Mesenteric fat pad (tissue), 1 donor: ENCODE results near the gene PAPLN. TPM values are rescaled to one million over a fixed set of nuclear protein-coding genes. Genes with fewer than 3 reads are reported as not detected.

Source experiments
- DNase-seq: peaks from one replicate; pipeline ENCODE4 v3.0.0-alpha.2; 2020; ENCODE audit warnings: low spot score
- total RNA-seq: library from RNA; stranded (reverse); fragmentation: NEBNext Ultra II Directional; extraction: Animal tissue kit (Norgen Biotek cat#: 25700); gene quantifications from one replicate; pipeline ENCODE4 v1.2.1, GENCODE V29; 2021
- donor health status: DM: yes; HTN: yes; CAD: no.

Gene PAPLN
- total RNA-seq, 1 donor from 2014 or later = 6.4 TPM

DNA sequence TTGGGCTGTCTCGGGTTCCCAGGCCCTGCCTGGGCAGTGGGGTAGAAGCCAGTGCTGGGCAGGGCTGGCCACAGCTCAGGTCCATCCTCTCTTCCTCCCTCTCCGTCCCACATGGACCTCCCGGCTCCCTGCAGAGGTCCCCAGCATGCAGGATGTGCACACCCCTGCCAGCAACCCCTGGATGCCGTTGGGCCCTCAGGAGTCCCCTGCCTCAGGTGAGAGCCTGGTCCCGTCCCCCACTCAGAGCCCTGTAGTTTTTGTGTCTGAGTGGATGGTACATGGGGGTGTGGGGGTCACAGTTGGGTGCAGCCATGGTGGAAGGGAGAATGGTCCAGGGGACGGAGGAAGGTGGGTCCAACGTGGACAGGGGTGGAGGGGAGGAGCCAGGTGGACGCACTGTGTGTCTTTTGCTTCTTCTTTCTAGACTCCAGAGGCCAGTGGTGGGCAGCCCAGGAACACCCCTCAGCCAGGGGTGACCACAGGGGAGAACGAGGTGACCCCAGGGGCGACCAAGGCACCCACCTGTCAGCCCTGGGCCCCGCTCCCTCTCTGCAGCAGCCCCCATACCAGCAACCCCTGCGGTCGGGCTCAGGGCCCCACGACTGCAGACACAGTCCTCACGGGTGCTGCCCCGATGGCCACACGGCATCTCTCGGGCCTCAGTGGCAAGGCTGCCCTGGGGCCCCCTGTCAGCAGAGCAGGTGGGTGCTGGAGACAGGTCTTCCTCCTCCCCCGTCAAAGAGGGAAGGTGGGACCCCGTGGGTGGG lies 21.7 kb downstream of the PAPLN start:
- peak; percentile 87 for DNase-seq

DNA sequence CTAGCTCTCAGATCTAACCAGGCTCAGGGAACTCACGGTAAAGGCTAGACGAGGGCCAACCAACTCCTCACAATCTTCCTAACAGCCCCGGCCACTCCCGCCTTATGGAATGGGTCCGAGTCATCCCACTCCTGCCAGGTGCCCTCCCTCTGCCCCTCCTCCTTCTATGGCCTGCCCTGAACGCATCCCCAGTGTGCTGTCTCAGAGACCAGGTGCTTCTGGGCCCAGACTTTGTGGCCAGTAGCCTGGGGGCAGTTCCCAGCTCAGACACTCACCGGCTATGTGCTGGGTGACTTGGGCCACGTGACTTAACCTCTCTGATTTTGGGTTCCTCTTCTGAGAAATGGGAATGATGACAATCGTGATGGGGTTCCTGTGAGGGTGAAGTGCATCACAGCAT lies 22.5 kb downstream of the PAPLN start:
- peak; percentile 39 for DNase-seq

GRCh38 chr14:73260574-73260973 lies 23.3 kb downstream of the PAPLN start:
- peak; percentile 64 for DNase-seq

- DNase-seq = peak; percentile 62
These were observed 23.8 kb downstream of the PAPLN start for GRCh38 chr14:73261075-73261474.

- DNase-seq = peak; percentile 80
These were observed 24.5 kb downstream of the PAPLN start for GRCh38 chr14:73261520-73262426.

DNA sequence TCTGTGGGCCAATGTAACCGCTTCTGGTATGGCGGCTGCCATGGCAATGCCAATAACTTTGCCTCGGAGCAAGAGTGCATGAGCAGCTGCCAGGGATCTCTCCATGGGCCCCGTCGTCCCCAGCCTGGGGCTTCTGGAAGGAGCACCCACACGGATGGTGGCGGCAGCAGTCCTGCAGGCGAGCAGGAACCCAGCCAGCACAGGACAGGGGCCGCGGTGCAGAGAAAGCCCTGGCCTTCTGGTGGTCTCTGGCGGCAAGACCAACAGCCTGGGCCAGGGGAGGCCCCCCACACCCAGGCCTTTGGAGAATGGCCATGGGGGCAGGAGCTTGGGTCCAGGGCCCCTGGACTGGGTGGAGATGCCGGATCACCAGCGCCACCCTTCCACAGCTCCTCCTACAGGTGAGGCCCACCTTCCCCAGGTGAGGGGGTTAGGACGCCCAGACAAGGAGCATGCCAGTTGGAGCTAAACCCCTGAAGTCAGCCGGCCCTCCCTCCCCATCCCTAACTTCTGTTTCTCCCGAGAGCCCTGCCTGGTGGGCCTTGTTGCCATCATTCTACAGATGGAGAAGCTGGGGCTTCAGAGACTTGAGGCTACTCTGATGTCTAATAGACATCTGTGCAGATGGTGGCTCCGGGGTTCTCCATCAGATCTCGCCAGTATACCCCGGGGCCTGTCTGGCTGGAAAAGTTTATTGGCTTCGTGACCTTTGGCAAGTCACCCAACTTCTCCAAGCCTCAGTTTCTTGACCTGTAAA lies 25.3 kb downstream of the PAPLN start:
- peak; percentile 85 for DNase-seq

- peak; percentile 88 for DNase-seq
These were observed 26.3 kb downstream of the PAPLN start for GRCh38 chr14:73263606-73264005.

DNA sequence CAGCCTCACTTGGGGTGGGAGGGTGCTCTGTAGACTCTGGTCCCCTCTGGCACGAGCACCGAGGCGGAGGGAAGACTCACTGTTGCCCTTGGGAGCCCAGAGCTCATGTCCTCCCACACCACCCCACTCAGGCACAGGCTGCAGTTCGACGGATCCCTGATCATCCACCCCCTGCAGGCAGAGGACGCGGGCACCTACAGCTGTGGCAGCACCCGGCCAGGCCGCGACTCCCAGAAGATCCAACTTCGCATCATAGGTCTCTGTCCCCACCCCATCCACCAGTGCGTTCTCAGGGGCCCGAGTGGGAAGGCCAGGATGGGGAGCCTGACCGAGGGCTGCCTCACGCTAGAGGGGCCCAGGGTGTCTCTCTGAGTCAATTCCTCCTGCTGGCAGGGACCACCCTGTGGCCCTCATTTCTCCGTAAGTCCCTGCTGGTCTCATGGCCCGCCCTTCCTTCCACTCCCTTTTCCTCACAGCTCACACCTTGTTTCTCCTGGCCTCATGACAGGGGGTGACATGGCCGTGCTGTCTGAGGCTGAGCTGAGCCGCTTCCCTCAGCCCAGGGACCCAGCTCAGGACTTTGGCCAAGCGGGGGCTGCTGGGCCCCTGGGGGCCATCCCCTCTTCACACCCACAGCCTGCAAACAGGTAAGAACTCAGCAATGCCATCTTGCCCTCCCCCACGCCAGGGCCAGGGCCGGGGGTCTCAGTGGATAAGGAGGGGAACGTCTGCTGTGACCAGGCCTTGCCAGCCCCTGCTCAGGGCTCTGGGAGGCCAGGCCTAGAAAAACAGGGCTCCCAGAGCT lies 27.0 kb downstream of the PAPLN start:
- DNase-seq = no peak

DNA sequence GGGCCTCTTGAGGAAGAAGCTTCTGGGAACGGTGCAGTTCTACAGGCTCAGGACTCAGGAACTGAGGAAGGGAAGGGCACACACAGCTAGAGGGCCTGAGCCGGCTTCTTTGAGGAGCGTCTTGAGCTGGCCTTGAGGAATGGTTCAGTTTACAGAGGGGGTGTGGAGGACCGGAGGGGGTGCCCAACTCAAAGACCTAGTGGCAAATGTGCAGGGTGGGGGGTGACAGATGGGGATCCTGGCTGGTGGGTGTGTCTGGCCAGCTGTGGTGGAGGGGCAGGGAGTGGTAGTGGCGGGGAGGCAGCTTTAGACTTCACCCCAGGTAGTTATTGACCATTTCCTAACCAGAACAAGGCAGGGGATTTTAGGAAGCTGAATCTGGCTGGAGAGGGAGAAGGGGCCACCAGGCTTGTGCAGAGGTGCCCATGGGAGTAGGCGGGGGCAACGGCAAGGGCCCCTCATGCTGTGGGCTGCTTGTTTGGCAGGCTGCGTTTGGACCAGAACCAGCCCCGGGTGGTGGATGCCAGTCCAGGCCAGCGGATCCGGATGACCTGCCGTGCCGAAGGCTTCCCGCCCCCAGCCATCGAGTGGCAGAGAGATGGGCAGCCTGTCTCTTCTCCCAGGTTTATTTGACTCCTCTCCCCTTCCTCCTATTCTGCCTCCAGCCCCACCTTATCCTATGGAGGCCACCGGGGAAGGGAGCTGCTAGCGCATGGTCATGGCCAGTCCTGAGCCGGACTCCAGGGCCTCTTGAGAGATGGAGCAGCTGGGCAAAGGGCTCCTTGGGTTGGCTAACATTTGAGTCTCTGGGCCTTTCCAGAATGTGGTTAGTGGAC lies 27.8 kb downstream of the PAPLN start:
- no peak for DNase-seq

DNA sequence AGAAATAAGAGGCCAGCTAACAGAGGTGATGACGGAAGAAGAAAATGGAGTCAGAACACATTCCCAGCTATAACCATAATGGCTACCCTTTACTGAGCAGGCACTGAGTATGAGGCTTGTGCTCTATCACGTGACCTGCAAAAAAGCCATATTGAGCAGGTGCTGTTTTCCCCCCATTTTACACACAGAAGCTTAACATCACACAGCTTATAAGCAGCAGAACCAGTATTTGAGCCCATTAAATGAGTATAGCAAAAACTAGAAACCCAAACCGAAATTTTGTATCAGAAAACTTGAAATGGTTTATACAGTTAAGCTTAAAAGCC lies 28.4 kb downstream of the PAPLN start:
- no peak for DNase-seq

DNA sequence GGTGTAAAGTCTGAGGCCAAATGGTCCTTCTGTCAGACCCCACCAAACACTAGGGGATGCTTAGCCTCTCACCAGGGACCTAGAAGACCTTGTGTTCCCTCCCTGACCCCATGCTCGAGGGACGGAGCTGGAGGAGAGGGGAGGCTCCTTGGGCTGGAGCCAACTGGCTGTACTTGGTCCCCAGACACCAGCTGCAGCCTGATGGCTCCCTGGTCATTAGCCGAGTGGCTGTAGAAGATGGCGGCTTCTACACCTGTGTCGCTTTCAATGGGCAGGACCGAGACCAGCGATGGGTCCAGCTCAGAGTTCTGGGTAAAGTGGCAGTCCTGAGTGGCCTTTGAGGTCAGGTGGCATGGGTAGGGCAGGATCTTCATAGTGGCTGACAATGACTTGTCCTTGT lies 29.0 kb downstream of the PAPLN start:
- no peak for DNase-seq

DNA sequence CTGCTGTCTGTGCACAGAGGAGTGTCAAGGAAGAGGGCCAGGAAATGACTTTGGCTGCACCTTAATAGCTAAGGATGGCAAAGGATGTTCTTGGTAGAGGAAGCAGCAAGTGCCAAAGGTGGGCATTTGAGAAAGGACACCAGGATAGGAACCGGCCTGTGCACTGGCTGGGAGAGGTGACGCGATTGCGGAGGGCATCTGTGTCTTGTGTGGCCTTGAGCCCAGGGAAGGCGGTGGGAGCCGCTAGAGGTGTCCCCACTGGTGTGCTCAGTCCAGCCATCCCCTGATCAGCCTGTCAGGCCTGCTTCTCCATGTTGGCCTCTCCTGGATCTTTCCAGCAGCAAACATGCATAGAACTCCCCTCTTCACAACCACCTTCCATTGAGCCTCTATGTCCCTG lies 30.2 kb downstream of the PAPLN start:
- DNase-seq = peak; percentile 67

DNA sequence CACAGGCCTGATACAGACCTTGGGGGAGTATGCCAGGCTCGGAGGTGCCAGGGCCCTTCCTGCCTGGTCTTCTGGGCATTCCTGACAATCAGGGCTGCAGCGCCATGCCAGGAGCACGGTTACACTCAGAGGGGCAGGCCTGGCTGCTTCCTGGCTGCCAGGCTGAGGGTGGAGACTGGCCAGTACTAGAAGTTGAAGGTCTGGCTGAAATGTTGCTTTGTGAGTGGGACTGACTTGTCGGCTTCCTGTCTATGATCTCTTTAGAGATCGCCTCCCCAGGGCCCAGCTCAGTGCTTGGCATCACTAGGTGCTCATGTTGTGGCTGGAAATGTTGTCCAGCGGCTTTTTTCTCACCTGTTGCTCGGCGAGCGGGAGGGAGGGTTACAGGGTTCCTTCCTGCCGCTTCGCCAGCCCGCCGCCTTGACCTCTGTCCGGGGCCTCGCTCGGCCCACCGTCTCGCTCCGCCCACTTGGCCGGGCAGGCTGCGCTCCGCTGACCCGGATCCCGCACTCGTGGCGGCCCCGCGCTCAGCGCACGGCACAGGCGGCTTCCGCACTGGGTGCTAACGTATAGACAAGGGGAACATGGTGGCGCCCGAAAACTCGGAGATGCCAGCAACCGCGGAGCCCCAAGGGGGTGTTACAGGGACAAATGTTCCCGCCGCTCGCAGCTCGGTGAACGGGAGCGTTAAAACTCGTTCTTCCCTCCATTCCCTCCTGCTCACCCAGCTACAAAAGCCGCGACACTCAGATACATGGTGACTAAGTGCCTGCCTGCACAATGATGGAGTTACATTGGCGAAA lies 32.6 kb downstream of the PAPLN start:
- no peak for DNase-seq

DNA sequence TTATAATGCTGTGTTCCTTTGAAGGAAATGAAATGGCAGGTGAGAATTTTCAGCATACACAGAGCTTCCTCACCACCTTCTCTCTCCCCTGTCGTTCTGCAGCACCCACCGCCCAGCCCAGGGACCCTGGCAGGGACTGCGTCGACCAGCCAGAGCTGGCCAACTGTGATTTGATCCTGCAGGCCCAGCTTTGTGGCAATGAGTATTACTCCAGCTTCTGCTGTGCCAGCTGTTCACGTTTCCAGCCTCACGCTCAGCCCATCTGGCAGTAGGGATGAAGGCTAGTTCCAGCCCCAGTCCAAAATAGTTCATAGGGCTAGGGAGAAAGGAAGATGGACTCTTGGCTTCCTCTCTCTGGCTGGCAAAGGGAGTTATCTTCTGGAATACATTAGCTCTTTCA lies 35.1 kb downstream of the PAPLN start:
- DNase-seq = no peak

- DNase-seq = no peak
These were observed 36.5 kb downstream of the PAPLN start for GRCh38 chr14:73273799-73274198.

DNA sequence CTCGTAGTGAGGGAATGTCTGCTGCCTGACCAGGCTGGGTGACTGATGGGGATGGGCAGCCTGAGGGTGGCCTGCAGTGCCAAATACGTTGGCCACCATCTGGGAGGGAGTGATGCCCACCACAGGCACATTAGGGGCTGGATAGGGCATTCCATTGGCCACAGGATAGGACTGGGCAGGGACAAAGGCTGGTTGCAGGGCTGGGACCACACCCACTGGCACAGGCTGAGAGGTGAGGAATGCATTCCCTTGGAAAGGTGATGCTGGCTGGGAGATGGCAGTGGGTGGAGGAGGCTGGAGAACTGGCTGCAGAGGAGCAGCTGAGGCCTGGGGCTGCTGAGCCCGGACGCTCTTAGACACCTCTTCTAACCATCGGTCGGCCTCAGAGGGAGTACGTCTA lies 39.5 kb downstream of the PAPLN start:
- no peak for DNase-seq

DNA sequence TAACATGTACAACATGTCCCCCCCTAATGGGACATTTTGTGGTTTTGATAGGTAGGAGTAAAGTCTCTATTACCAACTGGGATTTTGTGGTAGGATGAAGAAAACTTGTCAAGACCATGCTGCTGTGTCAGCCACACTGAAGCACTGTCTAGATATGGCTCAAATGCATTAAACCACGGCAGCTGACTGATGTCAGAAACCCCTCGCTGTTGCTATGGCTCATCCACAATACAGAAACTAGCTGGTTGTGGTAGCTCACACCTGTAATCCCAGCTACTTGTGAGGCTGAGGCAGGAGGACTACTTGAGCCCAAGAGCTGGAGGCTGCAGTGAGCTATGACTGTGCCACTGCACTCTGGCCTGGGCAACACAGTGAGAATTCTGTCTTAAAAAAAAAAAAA lies 40.1 kb downstream of the PAPLN start:
- no peak for DNase-seq

DNA sequence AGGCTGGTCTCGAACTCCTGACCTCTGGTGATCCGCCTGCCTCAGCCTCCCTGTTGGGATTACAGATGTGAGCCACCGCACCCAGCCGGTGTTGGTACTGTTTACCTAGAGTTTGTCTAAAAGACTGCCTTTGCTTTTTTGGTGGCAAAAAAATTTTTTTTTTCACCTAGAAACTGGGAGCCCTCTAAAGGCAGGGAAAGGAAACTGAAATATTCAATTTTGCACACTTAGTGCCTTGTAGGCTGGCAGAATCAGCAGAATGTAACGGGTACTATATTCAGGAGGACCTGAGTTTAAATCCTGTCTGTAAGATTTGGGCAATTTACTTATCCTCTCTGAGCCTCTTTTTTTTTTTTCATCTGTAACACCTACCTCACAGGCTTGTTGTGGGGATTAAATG lies 43.6 kb downstream of the PAPLN start:
- DNase-seq = no peak
